HG03196 (cell line): ENCODE measurements around the gene CNIH3.

Source experiments
- ATAC-seq: cut with Tn5 transposase; IDR thresholded peaks from one replicate; pipeline ENCODE4 v1.9.1; 2021; ENCODE audit not compliant: unreplicated experiment

CNIH3 gene

DNA sequence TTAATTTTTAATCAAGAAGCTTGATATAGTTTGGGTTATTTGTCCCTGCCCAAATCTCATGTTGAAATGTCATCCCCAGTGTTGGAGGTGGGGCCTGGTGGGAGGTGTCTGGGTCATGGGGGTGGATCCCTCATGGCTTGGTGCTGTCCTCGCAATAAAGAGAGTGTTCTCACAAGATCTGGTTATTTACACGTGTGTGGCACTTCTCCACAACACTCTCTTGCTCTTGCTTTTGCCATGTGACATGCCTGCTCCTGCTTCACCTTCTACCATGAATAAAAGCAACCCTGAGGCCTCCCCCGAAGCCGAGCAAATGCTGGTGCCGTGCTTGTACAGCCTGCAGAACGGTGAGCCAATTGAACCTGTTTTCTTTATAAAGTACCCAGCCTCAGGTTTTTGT lies 2.6 kb upstream of the CNIH3 start:
- no peak for ATAC-seq

DNA sequence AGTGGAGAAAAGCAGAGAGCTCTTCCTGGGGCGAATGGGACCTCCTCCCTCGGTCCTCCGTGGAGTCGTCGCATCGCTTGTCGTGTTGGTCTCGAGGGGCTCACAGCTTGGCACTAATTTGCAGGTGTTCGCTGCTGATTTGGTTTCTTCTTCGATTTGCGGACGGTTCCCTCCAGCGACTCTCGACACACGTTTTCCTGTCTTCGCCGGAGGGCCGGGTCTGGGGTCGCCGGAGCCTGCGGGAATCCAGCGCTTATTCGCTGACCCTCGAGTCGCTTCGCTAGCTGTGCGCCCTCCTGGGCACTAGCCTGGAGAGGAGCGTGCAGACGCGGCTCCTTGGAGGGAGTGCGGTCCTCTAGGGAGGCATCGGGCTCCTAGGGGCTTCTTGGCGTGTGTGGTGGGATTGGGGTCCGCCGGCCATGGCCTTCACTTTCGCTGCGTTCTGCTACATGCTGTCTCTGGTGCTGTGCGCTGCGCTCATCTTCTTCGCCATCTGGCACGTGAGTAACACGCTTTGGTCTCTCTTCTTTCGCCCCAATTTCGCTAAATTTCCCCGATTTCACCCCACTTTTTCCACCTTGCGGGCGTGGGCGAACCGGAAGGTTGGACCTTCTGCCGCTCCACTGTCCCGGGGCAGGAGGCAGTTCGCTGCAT lies 766 bp downstream of the CNIH3 start:
- no peak for ATAC-seq

DNA sequence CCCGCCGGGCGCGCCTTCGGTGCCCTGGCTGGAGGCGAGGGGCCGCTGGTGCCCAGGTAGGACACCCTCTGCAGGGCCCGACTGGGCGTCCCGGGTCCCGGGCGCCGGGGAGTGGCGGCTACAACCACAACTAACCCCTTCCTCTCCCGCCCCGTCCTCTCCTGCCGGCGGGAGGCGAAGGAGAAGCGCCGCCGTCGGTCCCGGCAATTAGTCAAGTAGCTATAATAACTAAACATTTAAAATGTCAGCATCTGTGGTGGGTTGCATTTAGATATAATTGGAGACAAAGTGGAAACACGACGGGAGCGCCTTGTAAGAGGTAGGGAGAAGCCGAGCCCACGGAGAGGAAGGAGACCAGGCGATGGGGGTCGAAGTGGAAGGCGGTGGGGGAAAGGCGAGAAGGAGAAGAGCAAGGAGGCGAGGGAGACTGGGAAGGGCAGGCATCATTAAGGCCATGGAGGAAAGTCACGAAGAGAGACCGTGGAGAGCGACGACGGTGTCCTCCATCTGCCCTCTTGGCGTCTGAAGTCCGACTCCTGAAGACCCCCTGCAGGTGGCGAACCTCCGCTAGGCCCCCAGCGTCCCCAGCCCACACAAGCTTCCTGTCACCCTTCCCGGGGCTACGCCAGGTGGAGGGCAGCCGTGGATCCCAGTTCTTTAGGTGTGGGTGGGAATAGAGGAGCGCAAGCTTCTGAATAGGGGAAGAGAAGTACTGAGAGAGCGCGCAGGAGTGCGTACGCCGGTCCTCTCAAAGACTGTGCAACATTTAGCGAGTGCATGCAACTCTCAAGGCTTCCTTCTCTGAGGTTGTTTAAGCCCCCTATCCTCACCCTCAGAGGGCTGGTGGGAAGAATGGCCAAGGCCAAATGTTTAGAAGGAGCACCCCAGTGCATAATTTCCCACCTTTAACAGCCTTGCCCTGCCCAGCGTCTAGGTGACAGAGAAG lies 1.6 kb downstream of the CNIH3 start:
- no peak for ATAC-seq

DNA sequence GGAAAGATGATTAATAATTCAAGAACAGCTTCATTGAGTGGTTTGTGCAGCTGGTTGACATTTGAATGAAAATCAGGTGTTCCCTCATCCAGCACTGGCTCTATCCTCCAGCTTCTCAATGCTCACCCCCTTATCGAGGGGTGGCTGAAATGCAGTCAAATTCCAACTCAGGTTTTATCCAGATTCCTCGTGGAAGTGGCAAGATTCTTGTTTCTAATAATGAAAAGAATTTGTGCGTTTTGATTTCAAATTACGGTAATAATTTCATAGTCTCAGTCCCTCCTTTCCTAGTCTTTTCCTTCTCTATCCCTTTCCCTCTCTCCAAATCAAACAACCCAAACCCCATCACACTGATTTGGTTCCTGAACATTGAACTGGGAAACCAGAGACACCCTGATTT lies 3.1 kb downstream of the CNIH3 start:
- no peak for ATAC-seq

DNA sequence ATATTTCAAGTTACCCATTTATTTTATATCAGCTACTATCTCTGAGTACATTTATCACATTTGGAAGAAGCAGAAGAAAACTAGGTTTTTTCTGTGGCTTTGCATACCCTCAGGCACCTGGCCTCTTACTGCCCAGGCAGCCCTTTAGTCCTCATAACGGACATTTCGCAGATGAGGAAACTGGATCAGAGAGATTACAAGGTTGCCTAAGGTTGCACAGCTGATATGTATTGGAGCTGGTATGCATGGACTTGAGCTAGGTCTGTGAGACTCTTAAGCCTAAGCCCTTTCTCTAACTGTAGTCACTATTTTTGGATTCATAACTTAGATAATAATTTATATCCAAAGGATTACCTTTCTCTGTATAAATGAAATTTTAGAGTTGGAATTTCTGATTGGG lies 4.0 kb downstream of the CNIH3 start:
- ATAC-seq = no peak

DNA sequence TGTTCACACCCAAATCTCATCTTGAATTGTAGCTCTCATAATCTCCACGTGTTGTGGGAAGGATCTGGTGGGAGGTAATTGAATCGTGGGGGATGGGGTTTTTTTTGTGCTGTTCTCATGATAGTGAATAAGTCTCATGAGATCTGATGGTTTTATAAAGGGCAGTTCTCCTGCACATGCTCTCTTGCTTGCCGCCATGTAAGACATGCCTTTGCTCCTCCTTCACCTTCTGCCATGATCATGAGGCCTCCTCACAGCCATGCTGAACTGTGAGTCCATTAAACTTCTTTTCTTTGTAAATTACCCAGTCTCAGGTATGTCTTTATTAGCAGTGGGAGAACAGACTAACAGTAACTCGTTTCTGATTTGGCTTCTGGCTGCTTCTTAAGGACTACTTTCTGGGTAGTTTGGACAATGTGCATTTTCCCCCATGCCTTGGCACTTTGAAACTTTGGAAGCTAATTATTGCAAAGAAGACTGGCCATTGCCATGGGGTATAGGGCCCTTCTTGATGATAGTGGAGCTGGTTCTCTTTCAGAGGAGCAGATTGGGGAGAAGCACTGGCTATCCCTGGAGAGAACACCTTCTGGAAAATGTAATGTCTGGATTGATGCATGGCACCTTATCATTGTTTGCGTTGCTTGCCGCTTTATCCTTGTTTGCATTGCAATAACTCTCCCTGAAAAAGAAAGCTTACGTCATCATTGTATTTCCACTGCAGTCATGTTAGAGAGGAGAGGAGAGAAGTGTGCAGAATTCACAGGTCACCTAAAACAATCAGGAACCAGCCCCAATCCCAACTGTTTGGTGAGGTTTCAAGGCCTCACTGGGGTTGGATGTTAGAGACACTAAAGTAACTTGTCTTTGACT lies 5.9 kb downstream of the CNIH3 start:
- ATAC-seq = no peak

DNA sequence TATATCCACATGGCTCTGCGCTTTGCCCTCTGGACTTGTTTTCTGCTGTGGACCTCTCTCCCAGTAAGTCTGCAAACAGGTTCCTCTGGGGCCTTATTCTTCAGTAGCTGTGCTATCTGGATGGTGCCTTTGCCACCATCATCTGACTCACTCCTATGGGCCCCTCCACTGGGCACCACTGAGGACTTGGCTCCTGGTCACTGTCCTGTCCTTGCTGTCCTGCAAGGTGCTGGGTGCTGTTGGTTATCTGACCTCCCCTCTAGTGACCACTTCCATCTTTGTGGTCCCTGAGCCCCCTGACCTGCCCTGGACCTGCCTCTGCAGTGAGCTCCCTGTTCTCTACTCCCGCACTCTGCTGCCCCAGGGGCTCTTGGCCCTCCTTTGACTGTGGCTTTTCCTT lies 6.7 kb downstream of the CNIH3 start:
- no peak for ATAC-seq

DNA sequence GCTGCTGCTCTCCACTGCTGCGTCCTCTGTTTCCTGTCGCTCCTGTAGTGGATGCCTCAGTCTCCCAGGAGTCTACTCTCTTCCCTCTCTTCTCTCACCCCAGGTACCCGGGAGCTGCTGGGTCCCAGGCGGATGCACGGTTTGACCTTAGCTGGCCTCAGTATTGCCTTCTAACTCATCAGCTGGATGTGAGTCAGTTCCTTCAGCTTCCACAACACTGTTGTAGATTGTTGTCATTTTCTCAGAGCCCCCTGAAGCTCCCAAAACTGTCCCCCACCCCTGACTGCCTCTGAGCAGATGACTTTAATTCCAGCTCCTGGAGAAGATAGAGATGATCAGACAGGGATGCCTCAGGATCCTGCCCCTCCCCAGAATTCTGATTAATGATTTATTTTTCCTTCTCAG lies 7.2 kb downstream of the CNIH3 start:
- no peak for ATAC-seq

DNA sequence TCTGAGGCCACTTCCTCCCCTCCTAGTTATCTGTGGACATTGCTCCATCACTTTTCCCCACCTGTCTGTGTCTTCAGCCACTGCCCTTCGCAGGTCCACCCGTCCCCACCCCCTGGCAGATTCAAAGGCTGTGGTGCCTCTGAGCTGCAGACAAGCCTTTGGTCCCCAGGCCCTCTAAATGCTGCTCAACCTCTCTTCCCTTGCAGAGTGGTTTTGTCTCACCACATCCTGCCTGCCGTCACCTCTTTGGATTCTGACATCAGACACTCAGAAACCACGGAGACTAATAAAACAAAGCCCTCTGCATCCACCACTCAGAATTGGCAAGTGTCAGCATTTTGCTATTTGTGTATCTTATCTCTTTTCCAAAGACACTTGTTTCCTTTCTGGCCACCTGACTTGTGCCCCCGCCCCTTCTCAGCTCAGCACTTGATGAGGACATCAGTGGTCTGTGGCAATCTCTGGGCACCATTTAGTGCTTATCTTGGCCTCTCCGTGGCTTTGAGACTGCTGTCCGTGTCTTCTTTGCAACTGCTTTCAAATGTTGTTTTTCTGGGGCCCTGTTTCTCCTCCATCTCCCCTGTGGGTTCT lies 7.7 kb downstream of the CNIH3 start:
- ATAC-seq = peak; percentile 94

DNA sequence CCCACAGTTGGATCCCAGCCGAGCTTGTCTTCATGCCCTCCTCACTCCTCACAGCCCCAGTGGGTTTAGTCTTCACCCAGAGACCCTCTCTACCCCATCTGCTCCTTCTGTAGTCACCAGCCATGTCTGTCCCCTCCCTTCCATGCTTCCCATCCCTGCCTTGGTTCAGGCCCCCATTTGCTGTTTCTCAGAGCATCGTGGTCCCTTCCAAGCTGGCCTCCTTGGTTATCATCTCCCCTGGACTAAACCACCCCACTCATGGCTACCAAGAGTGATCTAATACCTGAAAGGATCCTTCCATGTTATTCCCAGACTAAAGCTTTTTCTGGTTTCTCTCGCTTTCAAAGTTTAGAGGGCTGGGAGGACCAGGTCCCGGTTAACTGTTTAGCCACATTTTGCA lies 8.3 kb downstream of the CNIH3 start:
- no peak for ATAC-seq

DNA sequence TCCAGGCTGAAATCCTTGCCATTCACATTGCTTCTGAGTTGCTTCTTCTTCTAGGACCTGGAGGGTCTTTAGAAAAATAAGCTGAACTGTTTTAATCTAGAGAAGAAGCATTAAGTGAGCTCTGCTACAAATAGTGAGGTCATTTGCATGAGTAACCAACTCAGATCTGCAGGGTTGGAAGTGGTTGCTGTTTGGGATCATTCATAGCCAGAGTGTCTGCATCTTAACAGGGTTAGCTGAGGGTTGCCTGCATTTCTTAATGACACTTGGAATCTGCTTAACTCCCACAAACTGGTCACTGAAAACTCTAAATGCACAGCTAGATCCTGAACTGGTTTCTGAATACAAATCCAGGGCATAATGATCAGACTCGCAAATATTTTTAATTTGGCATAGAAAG lies 9.9 kb downstream of the CNIH3 start:
- ATAC-seq = no peak

DNA sequence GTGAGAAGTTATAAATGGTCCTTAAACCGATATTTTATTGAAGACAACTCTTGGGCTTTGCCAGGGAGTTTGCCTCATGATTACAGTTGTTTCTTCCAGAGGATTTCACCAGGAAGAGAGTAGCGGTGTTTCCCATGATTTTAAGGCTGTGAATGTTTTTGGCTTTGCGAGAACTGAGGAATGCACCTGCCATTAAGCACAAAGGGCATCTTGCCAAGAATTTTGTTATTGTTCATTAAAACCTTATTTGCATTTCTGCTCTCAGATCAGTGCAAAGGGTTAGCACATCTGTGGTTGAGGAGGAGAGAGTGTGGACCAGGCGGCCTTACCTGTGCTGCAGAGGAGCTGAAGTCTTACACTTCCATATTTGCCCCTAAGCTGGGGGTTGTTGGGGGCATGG lies 13.8 kb downstream of the CNIH3 start:
- ATAC-seq = no peak

DNA sequence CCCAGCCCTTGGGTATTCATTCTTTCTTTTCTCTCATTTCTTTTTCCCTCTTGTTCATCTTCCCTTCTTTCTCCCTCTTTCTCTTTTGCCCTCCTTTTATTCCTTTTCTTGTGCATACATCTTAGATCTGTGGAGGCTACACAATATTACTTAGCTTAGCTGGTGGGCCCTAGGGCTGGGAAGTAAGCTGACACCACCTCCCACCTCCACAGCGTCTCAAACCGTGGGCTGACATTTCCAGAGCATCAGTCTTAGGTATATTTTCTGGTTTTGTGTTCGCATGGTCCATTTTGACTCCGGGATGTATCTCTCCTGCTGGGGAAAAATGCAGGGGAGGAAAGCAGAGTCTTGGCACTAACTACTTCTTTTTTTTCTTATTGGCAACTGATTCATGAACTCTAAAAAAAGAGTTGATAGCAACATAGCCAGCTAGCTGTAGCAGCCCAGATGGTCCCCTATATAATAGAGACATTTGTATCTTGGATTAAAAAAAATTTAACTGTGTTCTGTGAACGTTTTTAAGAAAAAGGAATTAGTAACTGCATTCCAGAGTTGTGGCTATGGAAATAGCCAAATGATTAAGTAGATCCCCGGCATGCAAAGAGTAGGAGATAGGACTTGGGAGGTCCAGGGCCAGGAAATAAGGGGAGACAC lies 15.5 kb downstream of the CNIH3 start:
- no peak for ATAC-seq

DNA sequence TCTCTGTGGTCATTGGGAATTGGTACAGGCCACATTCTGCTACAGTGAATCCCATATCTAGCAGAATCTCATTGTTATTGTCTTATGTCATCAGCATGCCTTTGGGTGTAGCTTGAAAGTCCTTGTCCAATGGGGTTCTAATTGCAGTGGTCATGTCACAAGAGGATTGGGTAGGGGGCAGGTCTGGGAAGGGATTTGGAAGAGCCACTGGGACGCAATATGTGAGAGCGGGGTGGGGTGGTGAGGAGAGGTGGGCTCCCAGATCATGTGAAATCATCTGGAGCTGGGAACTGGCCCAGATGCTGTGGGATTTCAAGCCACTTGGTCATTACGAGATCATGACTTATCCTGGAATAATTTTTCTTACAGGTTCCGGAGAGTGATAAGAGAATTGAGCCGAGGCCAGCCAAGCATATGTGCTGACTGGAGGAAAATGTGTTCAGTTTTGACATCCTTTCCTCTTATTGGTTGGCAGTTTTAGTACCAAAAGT lies 16.3 kb downstream of the CNIH3 start:
- ATAC-seq = no peak

DNA sequence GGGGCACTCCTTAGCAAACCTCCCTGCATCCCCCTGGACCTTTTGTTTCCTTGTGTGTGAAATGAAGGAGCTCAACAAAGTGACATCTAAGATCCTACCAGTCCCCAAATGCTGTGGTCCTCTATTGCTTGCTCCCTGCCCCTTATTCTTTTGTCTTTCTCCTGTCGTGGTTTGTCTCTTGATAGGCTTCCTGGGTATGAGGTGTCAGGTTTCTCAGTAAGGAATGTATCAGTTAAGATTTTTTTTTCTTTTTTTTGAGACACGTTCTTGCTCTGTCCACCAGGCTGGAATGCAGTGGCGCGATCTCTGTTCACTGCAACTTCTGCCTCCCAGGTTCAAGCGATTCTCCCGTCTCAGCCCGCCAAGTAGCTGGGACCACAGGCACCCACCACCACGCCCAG lies 16.8 kb downstream of the CNIH3 start:
- ATAC-seq = no peak

DNA sequence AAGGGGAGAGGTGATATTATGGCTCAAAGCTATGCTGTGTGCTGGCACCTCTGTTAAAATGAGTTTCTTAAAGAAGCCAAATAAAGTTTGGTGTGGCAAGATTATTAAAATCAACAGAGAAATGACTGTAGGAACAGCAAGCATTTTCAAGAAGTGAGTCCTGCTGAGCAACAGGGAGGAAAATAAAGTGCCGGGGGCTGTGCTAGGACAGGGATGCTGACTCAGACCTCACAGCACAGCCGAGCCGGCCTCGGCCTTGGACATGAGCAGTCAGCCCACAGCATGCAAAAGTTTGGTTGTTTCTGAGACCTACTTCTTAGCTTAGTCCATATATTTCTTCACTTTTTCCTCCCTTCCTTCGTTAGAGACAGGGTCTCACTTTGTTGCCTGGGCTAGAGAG lies 19.2 kb downstream of the CNIH3 start:
- ATAC-seq = no peak

DNA sequence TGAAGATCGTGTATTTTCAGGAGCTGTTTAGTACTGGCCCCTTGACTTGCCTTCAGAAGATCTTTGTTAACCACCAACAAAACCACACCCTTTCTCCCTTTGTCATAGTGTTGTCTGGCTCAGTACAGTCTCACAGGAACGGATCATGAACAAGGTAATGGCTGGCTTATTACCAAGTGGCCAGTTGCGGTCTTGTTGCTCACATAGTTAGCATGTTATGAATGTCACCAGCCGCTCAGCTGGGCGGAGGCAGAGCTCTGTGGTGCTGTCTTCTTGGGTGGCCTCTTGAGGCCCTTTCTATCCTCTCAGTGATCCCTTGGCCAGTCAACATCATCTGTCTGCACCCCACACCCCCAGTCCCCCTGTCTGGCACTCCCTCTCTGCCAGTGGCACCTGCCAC lies 21.4 kb downstream of the CNIH3 start:
- ATAC-seq = no peak

DNA sequence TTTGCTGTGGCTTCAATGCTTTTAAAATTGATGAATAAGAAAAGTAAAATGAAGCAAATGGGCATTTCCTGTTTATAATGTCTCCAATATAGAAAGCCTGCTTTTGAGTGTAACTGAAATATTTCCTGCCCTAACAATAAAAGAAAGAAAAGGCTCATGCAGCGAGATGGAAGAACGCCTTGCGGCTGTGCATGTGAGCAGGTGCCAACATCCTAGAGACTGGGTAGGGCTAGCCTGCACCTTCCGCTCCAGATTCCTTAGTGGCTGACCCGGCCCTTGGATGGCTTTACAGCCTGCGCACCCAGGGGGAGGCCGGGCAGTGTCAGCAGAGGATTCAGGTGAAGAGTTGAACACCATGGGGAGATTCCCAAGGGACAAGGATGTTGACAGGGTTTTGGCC lies 21.8 kb downstream of the CNIH3 start:
- no peak for ATAC-seq

DNA sequence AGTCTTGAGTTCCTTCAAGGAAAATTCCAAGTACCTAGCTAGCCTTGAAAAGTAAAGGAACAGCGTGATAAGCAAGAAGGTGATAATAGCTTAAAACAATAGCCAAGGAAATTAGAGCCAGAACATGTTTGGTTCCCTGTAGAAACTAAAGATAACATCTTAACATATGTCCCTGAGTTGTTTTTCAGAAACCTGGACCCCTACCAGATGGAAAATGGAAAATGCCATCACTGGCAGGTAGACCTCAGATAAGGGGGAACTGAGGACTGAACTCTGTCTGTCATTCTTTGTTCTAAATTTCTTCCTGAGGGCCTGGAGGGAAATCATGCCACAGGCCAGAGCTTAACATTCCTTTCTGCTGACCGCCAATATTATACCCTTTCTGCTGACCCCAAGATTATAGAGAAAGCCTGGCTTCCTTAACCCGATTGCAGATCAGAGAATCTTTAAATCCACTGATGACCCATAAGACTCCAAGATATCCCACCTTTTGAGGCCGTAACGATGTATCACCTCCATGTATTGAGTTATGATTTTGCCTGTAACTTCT lies 23.4 kb downstream of the CNIH3 start:
- ATAC-seq = no peak

DNA sequence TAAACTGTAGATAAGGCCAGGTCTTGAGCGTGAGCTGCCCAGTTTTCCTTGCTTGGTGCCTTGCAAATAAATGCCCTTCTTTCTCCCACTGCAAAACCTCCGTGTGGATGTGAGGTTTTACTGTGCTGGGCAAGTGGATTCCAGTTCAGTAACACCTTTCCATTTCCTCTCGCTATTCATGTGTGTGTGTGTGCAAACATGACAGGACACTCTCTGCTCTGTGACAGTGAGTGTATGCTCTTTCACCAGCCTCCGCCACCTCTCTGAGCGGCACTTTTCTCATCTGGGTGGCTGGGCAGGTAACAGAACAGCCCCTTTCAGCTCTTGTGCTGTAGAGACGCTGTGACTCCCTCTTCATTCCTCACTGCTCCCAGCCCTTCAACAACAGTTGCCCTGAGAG lies 23.9 kb downstream of the CNIH3 start:
- no peak for ATAC-seq
